ENCODE results near the gene SERPINB10.

Gene SERPINB10

GRCh38 chr18:63868546-63868945, 39.2 kb upstream of the SERPINB10 start:
- TF ChIP-seq CTCF (IDR thresholded peaks at IDR 0.05; ENCODE audit: insufficient read depth, low read length, poor library complexity, severe bottlenecking): no peak
- no peak for DNase-seq (ENCODE audit: extremely low read depth, insufficient read length)
- H3K36me3 ChIP-seq (ENCODE audit: control insufficient read depth, insufficient read depth, low read length): no peaks in the 10 kb centered on the region
- H3K27me3 ChIP-seq (replicated peaks; ENCODE audit: control insufficient read depth, insufficient read depth, low read length): no peaks in the 10 kb centered on the region
- H3K4me3 ChIP-seq (replicated peaks; ENCODE audit: low read depth, low read length): no peak overlapping the region

- no peak for DNase-seq (ENCODE audit: extremely low read depth, insufficient read length)
- no peak overlapping the region for H3K4me3 ChIP-seq (replicated peaks; ENCODE audit: low read depth, low read length)
- TF ChIP-seq CTCF (IDR thresholded peaks at IDR 0.05; ENCODE audit: insufficient read depth, low read length, poor library complexity, severe bottlenecking): no peak
Measured at GRCh38 chr18:63869374-63869773, 38.4 kb upstream of the SERPINB10 start.

GRCh38 chr18:63869851-63870250, 37.9 kb upstream of the SERPINB10 start:
- no peak overlapping the region for H3K4me3 ChIP-seq (replicated peaks; ENCODE audit: low read depth, low read length)
- no peaks in the 10 kb centered on the region for H3K27me3 ChIP-seq (replicated peaks; ENCODE audit: control insufficient read depth, insufficient read depth, low read length)
- TF ChIP-seq CTCF (IDR thresholded peaks at IDR 0.05; ENCODE audit: insufficient read depth, low read length, poor library complexity, severe bottlenecking): no peak
- H3K36me3 ChIP-seq (ENCODE audit: control insufficient read depth, insufficient read depth, low read length): no peaks in the 10 kb centered on the region
- no peak for DNase-seq (ENCODE audit: extremely low read depth, insufficient read length)

More at GRCh38 chr18:63869374-63869773, 38.4 kb upstream of the SERPINB10 start:
- Histone ChIP-seq H3K27me3 (replicated peaks; ENCODE audit: control insufficient read depth, insufficient read depth, low read length) (no peaks in the 10 kb centered on the region), H3K36me3 (ENCODE audit: control insufficient read depth, insufficient read depth, low read length) (no peaks in the 10 kb centered on the region)

GRCh38 chr18:63871836-63872235, 35.9 kb upstream of the SERPINB10 start:
- H3K36me3 ChIP-seq (ENCODE audit: control insufficient read depth, insufficient read depth, low read length): no peaks in the 10 kb centered on the region
- TF ChIP-seq CTCF (IDR thresholded peaks at IDR 0.05; ENCODE audit: insufficient read depth, low read length, poor library complexity, severe bottlenecking): no peak
- DNase-seq (ENCODE audit: extremely low read depth, insufficient read length): no peak
- no peaks in the 10 kb centered on the region for H3K27me3 ChIP-seq (replicated peaks; ENCODE audit: control insufficient read depth, insufficient read depth, low read length)
- H3K4me3 ChIP-seq (replicated peaks; ENCODE audit: low read depth, low read length): no peak overlapping the region

- no peak for DNase-seq (ENCODE audit: extremely low read depth, insufficient read length)
- Histone ChIP-seq H3K4me3 (replicated peaks; ENCODE audit: low read depth, low read length) (no peak overlapping the region), H3K27me3 (replicated peaks; ENCODE audit: control insufficient read depth, insufficient read depth, low read length) (no peaks in the 10 kb centered on the region), H3K36me3 (ENCODE audit: control insufficient read depth, insufficient read depth, low read length) (no peaks in the 10 kb centered on the region)
- no peak for TF ChIP-seq CTCF (IDR thresholded peaks at IDR 0.05; ENCODE audit: insufficient read depth, low read length, poor library complexity, severe bottlenecking)
Measured at GRCh38 chr18:63872586-63872985, 35.2 kb upstream of the SERPINB10 start.

GRCh38 chr18:63878343-63878742, 29.4 kb upstream of the SERPINB10 start:
- Histone ChIP-seq H3K36me3 (ENCODE audit: control insufficient read depth, insufficient read depth, low read length) (no peaks in the 10 kb centered on the region), H3K4me3 (replicated peaks; ENCODE audit: low read depth, low read length) (no peak overlapping the region), H3K27me3 (replicated peaks; ENCODE audit: control insufficient read depth, insufficient read depth, low read length) (no peaks in the 10 kb centered on the region)
- TF ChIP-seq CTCF (IDR thresholded peaks at IDR 0.05; ENCODE audit: insufficient read depth, low read length, poor library complexity, severe bottlenecking): no peak
- DNase-seq (ENCODE audit: extremely low read depth, insufficient read length): no peak
